Prostate gland (tissue), 2 donors: ENCODE measurements around the gene EGLN3.

Experiments used
- POLR2A ChIP-seq: fragments of 450-650 bp; IDR thresholded peaks from one replicate; pipeline ENCODE4 v1.6.1; 2016; ENCODE audit warnings: antibody characterized with exemption, mild to moderate bottlenecking
- TF ChIP-seq, protein P1 (sequence below), 4 experiments: fragments of 200-600 bp in 2 of 4; fragments of 450-650 bp in 2 of 4; sonication (generic) in 2 of 4; IDR thresholded peaks; 1 replicate in 3 of 4; 2 replicates in 1 of 4; pipeline ENCODE4 v1.5.1; 2016 to 2019; ENCODE audit warnings: antibody characterized with exemption in 4 of 4, mild to moderate bottlenecking in 2 of 4, moderate library complexity in 2 of 4

DNA sequence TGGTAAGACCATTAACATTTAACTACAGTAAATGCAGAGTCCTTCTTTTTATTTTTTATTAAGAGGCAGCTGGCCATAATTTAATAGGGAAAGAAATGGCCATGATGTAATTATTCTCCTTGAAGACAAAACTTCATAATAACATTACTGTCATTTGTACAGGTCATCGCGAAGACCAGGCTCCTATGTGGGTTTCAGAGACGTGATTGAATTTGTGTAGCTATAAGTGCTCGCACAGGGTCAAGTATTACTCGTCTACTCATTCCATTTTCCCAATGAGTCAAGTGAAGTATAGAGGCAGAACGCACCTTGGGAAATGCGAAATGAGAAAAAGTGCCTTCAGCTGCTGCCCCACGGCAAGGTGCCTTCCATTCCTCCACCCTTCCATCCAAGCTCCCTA is 40.4 kb downstream of the EGLN3 start:
- TF ChIP-seq POLR2A, result no peak
- TF ChIP-seq, protein P1, sequence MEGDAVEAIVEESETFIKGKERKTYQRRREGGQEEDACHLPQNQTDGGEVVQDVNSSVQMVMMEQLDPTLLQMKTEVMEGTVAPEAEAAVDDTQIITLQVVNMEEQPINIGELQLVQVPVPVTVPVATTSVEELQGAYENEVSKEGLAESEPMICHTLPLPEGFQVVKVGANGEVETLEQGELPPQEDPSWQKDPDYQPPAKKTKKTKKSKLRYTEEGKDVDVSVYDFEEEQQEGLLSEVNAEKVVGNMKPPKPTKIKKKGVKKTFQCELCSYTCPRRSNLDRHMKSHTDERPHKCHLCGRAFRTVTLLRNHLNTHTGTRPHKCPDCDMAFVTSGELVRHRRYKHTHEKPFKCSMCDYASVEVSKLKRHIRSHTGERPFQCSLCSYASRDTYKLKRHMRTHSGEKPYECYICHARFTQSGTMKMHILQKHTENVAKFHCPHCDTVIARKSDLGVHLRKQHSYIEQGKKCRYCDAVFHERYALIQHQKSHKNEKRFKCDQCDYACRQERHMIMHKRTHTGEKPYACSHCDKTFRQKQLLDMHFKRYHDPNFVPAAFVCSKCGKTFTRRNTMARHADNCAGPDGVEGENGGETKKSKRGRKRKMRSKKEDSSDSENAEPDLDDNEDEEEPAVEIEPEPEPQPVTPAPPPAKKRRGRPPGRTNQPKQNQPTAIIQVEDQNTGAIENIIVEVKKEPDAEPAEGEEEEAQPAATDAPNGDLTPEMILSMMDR (IDR thresholded peaks at IDR 0.05), result no peak
